Astrocyte of the cerebellum (primary cell): ENCODE data around the gene DNHD1.

ENCODE experiments used
- DNase-seq: peaks from one replicate; pipeline ENCODE4 v3.0.0-alpha.2; 2011; ENCODE audit warnings: low read depth
- H3K4me3 ChIP-seq: 2 replicates; pipeline ENCODE4 v1.5.1; 2011; ENCODE audit warnings: mild to moderate bottlenecking, low read depth, low read length, moderate library complexity
- in situ Hi-C: cut with HindIII; loops from 2 replicates; pipeline ENCODE4 v1.10.0; 2017; ENCODE audit warnings: low sequenced_read_pairs
- TF ChIP-seq, protein P1 (sequence below): IDR thresholded peaks from 2 replicates; pipeline ENCODE4 v1.5.1; 2012; ENCODE audit warnings: low read length, low read depth, moderate library complexity, mild to moderate bottlenecking; ENCODE audit errors: missing control alignments

The DNHD1 gene

DNA sequence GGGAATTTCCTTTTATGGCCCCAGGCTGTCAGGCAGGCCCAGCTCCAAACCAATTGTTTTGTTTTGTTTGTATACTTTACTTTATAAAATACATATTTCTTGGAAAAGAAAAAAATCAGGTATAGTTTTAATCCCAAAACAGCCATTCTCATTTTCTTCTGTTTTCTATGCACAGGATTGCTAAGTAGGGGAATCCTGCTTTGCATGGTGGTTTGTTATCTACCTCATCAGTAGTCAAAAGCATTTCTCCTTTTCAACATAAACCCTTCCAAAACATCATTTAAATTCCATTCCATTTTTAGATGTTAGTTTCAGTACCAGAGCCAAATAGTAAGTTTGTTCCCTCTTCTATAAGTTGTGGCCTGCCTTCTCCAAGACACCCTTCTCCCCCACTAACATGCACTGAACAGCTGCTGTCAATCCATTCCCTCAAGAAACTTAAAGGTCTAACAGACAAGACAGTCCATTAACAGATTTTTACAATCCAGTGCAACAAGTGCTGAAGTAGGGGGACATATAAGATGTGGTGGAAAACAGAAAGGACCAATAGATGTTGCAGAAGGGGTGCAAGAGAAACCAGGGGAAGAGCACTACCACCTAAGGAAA, 110.2 kb downstream of the DNHD1 start:
- no peak overlapping the region for H3K4me3 ChIP-seq
- peak; percentile 15 for DNase-seq
- in situ Hi-C loops, result no loop called here

DNA sequence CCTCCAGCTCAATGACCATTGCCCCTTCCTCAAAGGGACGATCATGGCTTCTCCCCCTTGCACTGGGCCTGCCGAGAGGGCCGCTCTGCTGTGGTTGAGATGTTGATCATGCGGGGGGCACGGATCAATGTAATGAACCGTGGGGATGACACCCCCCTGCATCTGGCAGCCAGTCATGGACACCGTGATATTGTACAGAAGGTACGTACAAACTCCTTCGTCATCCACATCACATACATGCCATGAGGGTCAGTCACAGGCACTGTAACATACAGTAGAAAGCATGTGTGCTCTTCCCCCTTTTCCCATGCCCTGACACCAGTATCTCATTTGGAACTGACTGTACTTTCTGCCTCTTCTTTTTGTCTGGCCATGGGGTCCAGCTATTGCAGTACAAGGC, 110.9 kb downstream of the DNHD1 start:
- DNase-seq, result no peak
- in situ Hi-C loops, result no loop called here
- TF ChIP-seq, protein P1, sequence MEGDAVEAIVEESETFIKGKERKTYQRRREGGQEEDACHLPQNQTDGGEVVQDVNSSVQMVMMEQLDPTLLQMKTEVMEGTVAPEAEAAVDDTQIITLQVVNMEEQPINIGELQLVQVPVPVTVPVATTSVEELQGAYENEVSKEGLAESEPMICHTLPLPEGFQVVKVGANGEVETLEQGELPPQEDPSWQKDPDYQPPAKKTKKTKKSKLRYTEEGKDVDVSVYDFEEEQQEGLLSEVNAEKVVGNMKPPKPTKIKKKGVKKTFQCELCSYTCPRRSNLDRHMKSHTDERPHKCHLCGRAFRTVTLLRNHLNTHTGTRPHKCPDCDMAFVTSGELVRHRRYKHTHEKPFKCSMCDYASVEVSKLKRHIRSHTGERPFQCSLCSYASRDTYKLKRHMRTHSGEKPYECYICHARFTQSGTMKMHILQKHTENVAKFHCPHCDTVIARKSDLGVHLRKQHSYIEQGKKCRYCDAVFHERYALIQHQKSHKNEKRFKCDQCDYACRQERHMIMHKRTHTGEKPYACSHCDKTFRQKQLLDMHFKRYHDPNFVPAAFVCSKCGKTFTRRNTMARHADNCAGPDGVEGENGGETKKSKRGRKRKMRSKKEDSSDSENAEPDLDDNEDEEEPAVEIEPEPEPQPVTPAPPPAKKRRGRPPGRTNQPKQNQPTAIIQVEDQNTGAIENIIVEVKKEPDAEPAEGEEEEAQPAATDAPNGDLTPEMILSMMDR, result no peak
- no peak overlapping the region for H3K4me3 ChIP-seq

More for the DNA sequence above, 110.2 kb downstream of the DNHD1 start:
- TF ChIP-seq, protein P1, result no peak

DNA sequence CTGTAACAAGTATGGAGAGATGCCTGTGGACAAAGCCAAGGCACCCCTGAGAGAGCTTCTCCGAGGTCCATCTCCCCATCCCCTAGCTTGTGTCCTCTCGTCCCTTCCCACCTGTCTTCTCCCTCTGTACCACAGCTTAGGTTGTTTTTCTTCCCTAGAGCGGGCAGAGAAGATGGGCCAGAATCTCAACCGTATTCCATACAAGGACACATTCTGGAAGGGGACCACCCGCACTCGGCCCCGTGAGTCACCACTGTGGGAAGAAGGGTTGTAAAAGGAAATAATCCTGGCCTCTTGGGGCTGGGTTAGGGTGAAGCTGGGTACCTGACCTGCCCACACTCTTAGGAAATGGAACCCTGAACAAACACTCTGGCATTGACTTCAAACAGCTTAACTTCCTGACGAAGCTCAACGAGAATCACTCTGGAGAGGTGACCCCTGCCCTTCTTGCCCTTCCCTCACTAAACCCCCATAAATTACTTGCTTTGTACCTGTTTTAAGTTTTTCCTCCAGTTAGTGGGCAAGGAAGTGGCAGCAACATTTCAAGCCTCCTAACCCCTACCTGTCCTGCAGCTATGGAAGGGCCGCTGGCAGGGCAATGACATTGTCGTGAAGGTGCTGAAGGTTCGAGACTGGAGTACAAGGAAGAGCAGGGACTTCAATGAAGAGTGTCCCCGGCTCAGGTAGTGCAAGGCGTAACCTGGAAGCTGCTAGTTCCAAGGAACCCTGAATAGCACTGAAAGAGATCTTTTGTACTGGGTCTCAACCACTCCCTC, 111.8 kb downstream of the DNHD1 start:
- DNase-seq, result no peak
- TF ChIP-seq, protein P1, result no peak
- in situ Hi-C loops, result no loop called here
- no peak overlapping the region for H3K4me3 ChIP-seq

DNA sequence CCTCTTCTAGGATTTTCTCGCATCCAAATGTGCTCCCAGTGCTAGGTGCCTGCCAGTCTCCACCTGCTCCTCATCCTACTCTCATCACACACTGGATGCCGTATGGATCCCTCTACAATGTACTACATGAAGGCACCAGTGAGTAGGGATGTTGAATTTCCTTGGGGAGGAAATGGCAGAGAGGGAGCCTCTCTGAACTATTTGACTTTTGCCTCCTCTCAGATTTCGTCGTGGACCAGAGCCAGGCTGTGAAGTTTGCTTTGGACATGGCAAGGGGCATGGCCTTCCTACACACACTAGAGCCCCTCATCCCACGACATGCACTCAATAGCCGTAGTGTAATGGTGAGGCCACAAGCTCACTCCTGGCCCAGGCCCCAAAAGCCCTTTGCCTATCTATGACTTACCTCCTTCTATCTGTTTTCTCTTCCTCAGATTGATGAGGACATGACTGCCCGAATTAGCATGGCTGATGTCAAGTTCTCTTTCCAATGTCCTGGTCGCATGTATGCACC, 112.5 kb downstream of the DNHD1 start:
- TF ChIP-seq, protein P1, result no peak
- no peak for DNase-seq
- in situ Hi-C loops, result no loop called here
- H3K4me3 ChIP-seq, result no peak overlapping the region

DNA sequence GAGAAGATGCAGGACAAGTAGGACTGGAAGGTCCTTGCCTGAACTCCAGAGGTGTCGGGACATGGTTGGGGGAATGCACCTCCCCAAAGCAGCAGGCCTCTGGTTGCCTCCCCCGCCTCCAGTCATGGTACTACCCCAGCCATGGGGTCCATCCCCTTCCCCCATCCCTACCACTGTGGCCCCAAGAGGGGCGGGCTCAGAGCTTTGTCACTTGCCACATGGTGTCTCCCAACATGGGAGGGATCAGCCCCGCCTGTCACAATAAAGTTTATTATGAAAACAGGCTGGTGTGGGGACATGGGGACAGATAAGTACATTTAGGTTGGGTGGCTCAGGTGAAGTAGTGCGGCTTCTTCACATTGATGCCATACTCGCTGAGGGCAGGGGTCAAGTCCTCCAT, 113.5 kb downstream of the DNHD1 start:
- TF ChIP-seq, protein P1, result no peak
- no peak for DNase-seq
- H3K4me3 ChIP-seq, result peak overlapping the region; percentile 77
- in situ Hi-C loops, result no loop called here

DNA sequence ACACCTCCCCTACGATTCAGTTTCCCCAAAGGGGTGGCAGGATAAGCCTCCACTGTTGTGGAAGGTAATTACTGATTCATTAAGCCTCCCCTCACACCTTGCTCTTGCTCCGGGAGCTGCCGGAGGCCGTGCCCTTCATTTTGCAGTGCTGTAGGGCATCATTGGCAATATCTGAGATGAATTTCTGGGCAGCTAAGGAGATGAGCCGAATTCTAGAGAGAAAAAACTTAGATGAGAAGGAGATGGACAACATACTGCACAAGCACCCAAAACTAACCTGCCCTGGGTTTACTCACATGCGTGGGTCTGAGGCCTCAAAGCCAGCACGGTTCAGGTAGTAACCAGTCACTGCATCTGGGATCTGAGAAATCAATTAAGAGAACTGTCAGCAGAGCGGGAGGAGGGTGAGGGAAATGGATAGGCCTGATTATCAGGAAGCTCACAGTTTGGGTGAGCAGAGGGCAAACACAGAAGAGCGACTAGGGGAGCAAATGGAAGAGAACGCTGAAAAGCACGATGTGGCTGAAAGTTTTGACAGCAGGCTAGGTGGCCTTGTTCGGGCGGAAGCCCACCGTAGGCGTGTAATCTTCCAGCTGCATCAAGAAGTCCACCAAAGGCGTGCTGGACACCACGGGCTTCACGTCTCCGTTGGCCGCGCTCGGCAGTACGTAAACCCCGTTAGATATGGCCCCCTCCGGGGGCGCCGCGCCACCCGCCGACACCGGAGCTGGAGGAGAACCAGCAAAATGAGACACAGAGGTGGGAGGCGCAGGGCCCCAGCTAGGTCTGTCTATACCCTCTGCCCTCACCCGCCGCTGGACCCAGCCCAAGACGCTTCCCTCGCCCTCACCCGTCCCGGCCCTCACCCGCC, 114.2 kb downstream of the DNHD1 start:
- H3K4me3 ChIP-seq, result peak overlapping the region; percentile 77
- in situ Hi-C loops, result no loop called here
- TF ChIP-seq, protein P1, result no peak
- DNase-seq, result no peak
